H1 (cell line): Measurements from ENCODE around the gene SCRG1. TPM values are rescaled to one million over a fixed set of nuclear protein-coding genes. Genes with fewer than 3 reads are reported as not detected.

Experiments used
- ATF2 ChIP-seq: IDR thresholded peaks from 2 replicates; pipeline ENCODE4 v1.6.1; 2012; ENCODE audit warnings: low read length, inconsistent platforms
- BRCA1 ChIP-seq: IDR thresholded peaks from 2 replicates; pipeline ENCODE4 v1.6.1; 2012; ENCODE audit warnings: low read depth, low read length, improper control_type of control experiment
- CBX5 ChIP-seq: fragments of 300-800, 300-1000 bp; sonication (generic); IDR thresholded peaks from 2 replicates; pipeline ENCODE4 v1.7.1; 2016; ENCODE audit warnings: antibody characterized with exemption, low read length, low read depth
- CHD2 ChIP-seq: IDR thresholded peaks from 2 replicates; pipeline ENCODE4 v1.6.1; 2012; ENCODE audit warnings: low read length, improper control_type of control experiment
- EP300 ChIP-seq, 2 experiments: IDR thresholded peaks; 1 replicate in 1 of 2; 2 replicates in 1 of 2; pipeline ENCODE4 v1.6.1; 2011 to 2012; ENCODE audit warnings: low read depth in 2 of 2, low read length in 2 of 2, mild to moderate bottlenecking in 2 of 2, borderline replicate concordance in 1 of 2, inconsistent platforms in 1 of 2, moderate library complexity in 1 of 2
- FOSL1 ChIP-seq: IDR thresholded peaks from 2 replicates; pipeline ENCODE4 v1.6.1; 2011; ENCODE audit warnings: mild to moderate bottlenecking, low read depth, low read length, moderate library complexity; ENCODE audit not compliant: insufficient read depth
- GABPA ChIP-seq: IDR thresholded peaks from 2 replicates; pipeline ENCODE4 v1.6.1; 2011; ENCODE audit warnings: mild to moderate bottlenecking, low read length, moderate library complexity, borderline replicate concordance; ENCODE audit not compliant: insufficient read depth
- HDAC6 ChIP-seq: IDR thresholded peaks from one replicate; pipeline ENCODE4 v1.7.1; 2012; ENCODE audit warnings: low read depth, mild to moderate bottlenecking, inconsistent platforms, low read length, moderate library complexity
- KDM1A ChIP-seq: fragments of 200-600, 300-600 bp; sonication (generic); IDR thresholded peaks from 2 replicates; pipeline ENCODE4 v1.7.1; 2016; ENCODE audit warnings: mild to moderate bottlenecking, low read length, borderline replicate concordance
- MAX ChIP-seq: IDR thresholded peaks from 2 replicates; pipeline ENCODE4 v1.6.1; 2012; ENCODE audit warnings: inconsistent platforms
- NRF1 ChIP-seq: IDR thresholded peaks from 2 replicates; pipeline ENCODE4 v1.6.1; 2011; ENCODE audit warnings: mild to moderate bottlenecking, low read depth, low read length, improper control_type of control experiment
- PHF8 ChIP-seq: fragments of 200-600 bp; sonication (generic); conservative IDR thresholded peaks from 2 replicates; pipeline ENCODE4 v1.7.1; 2012; ENCODE audit warnings: low read depth, mild to moderate bottlenecking, inconsistent platforms, low read length, moderate library complexity
- RFX5 ChIP-seq: IDR thresholded peaks from 2 replicates; pipeline ENCODE4 v1.6.1; 2011; ENCODE audit warnings: low read depth, low read length, improper control_type of control experiment, borderline replicate concordance
- RNF2 ChIP-seq: fragments of 200-900, 300-1000 bp; sonication (generic); IDR thresholded peaks from 2 replicates; pipeline ENCODE4 v1.7.1; 2016; ENCODE audit warnings: borderline replicate concordance, low read depth, mild to moderate bottlenecking, antibody characterized with exemption, low read length; ENCODE audit not compliant: poor library complexity, severe bottlenecking; ENCODE audit errors: missing control alignments
- SIX5 ChIP-seq: IDR thresholded peaks from 2 replicates; pipeline ENCODE4 v1.6.1; 2011; ENCODE audit warnings: mild to moderate bottlenecking, low read depth, low read length
- TAF7 ChIP-seq: optimal IDR thresholded peaks from 2 replicates; pipeline ENCODE3; 2011; ENCODE audit warnings: low read depth, mild to moderate bottlenecking, inconsistent platforms, low read length, moderate library complexity, borderline replicate concordance
- polyA plus RNA-seq, 7 experiments: library from polyadenylated mRNA; depleted of rRNA in 3 of 7; stranded (reverse) in 5 of 7; unstranded in 2 of 7; fragments of >200 nt in 5 of 7; fragments of 200-250 nt in 2 of 7; gene quantifications; 1 replicate in 5 of 7; 2 replicates in 1 of 7; 4 replicates in 1 of 7; pipeline versions ENCODE4 v1.2.1 to v1.2.3, GENCODE V29; 2011 to 2013; ENCODE audit warnings: missing spikeins in 2 of 7, mixed read lengths in 2 of 7
- total RNA-seq: library from RNA; stranded (reverse); fragmentation: NEBNext Ultra II Directional; extraction: Animal tissue kit (Norgen Biotek cat#: 25700); gene quantifications from 2 replicates; pipeline ENCODE4 v1.2.1, GENCODE V29; 2021

SCRG1 gene
- total and polyA plus RNA-seq, 2 of the 8 experiments (the other 6 are each of a cell fraction or from before 2014, with no cell fraction given) = not detected

DNA sequence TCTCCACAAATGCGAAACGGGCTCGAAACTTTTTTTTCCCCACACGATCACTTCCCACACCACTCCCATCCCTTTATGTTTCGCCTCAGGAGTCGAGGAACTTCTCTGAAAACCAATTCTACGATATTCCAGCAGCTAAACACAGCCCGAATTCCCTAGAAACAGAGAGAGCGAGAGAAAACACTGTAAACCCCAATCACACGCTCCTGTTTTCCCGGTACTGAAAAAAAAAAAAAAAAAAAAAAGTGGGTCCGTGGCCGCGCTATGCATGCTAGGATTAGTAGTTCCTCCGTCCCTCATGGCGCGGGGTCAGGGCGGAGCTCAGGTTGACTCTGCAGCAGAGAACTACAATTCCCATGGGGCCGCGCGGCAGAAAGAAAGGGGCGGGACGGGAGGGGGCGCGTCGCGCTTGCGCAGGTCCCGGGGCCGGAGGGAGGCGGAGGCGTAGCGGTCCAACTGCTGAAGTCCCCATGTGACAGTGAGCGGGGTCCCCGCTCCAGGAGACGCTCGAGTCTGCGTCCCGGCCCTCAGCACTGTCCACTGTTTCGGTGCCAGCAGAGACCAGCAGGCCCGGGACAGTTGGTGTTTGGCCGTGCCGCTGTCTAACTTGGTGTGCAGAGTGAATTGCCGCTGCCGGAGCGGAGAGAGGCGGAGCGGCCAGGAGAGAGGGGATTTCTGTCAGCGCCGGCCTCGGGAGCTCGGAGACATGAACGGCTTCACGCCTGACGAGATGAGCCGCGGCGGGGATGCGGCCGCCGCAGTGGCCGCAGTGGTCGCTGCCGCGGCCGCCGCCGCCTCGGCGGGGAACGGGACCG, 28.2 kb downstream of the SCRG1 start, which contains the start of gene SAP30 (continued):
- TF ChIP-seq CHD2 (no peak), KDM1A (no peak), GABPA (no peak), TAF7 (no peak), RNF2 (no peak), FOSL1 (no peak), ATF2 (no peak), BRCA1 (no peak), EP300 (IDR thresholded peaks at IDR 0.05; ENCODE audit: borderline replicate concordance in 1 of 2, low read depth in 2 of 2, low read length in 2 of 2) (no peak), CBX5 (no peak), RFX5 (no peak), NRF1 (peak; percentile 84), SIX5 (peak; percentile 82), PHF8 (peak; percentile 60), HDAC6 (no peak), MAX (peak; percentile 76)
